ENCODE measurements around the gene SLC9A9.

DNA sequence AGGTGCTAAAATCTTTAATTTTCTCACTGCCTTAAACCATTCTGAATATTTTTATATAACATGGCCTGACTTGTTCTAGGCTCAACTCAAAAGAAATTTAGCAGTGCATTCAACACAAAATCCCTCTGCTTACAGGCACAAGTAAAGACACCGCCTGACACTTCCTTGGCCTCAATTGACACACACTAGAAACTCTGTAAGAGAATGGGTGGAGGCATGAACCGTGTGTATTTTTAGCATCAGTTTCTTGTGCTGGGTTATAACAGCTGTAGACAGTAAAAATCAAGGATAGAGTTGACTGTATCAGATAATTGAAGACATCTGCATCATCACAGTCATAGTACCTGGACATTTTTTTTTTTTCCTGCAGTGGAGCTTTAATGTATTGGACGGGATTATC, 54.3 kb downstream of the SLC9A9 start:
- TF ChIP-seq, protein P1, sequence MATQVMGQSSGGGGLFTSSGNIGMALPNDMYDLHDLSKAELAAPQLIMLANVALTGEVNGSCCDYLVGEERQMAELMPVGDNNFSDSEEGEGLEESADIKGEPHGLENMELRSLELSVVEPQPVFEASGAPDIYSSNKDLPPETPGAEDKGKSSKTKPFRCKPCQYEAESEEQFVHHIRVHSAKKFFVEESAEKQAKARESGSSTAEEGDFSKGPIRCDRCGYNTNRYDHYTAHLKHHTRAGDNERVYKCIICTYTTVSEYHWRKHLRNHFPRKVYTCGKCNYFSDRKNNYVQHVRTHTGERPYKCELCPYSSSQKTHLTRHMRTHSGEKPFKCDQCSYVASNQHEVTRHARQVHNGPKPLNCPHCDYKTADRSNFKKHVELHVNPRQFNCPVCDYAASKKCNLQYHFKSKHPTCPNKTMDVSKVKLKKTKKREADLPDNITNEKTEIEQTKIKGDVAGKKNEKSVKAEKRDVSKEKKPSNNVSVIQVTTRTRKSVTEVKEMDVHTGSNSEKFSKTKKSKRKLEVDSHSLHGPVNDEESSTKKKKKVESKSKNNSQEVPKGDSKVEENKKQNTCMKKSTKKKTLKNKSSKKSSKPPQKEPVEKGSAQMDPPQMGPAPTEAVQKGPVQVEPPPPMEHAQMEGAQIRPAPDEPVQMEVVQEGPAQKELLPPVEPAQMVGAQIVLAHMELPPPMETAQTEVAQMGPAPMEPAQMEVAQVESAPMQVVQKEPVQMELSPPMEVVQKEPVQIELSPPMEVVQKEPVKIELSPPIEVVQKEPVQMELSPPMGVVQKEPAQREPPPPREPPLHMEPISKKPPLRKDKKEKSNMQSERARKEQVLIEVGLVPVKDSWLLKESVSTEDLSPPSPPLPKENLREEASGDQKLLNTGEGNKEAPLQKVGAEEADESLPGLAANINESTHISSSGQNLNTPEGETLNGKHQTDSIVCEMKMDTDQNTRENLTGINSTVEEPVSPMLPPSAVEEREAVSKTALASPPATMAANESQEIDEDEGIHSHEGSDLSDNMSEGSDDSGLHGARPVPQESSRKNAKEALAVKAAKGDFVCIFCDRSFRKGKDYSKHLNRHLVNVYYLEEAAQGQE (IDR thresholded peaks at IDR 0.05; ENCODE audit: borderline replicate concordance) = no peak
- TF ChIP-seq, protein P2, sequence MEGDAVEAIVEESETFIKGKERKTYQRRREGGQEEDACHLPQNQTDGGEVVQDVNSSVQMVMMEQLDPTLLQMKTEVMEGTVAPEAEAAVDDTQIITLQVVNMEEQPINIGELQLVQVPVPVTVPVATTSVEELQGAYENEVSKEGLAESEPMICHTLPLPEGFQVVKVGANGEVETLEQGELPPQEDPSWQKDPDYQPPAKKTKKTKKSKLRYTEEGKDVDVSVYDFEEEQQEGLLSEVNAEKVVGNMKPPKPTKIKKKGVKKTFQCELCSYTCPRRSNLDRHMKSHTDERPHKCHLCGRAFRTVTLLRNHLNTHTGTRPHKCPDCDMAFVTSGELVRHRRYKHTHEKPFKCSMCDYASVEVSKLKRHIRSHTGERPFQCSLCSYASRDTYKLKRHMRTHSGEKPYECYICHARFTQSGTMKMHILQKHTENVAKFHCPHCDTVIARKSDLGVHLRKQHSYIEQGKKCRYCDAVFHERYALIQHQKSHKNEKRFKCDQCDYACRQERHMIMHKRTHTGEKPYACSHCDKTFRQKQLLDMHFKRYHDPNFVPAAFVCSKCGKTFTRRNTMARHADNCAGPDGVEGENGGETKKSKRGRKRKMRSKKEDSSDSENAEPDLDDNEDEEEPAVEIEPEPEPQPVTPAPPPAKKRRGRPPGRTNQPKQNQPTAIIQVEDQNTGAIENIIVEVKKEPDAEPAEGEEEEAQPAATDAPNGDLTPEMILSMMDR (IDR thresholded peaks at IDR 0.05; ENCODE audit: poor library complexity, severe bottlenecking) = no peak
- TF ChIP-seq EZH2 (IDR thresholded peaks at IDR 0.05; ENCODE audit: borderline replicate concordance, insufficient read depth, low read length, poor library complexity, severe bottlenecking) = no peak
